ENCODE results near the gene TTC27.

TTC27 gene

DNA sequence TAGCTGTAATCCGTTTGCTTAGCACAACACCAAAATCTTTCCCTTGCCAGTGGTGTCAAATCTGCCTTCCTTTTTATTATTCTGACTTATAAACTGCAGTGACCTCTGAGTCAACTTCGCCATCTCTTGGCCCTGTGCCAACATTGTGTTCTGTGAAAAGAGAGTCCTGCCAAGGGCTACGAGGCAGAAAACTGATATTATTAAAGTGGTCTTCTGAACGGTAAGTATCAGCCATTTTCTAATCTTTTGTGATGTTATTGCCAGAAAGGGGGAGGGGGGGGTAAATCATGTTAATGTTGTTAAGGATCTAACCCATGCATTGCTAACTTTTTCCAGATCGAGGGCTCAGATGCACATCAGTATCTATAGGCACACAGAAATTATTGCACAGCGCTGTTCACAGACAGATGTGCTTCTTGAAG lies 197.5 kb downstream of the TTC27 start:
- Histone ChIP-seq H3K27me3 (ENCODE audit: control insufficient read depth in 1 of 2, insufficient read depth in 2 of 2, low read length in 2 of 2) (no peaks in the 10 kb centered on the region), H3K9me3 (ENCODE audit: control insufficient read depth in 2 of 2, low read length in 2 of 2) (peaks cover 3% of the 10 kb centered on the region in 2 donors), H3K4me3 (ENCODE audit: low read length in 2 of 2) (no peak overlapping the region), H3K27ac (ENCODE audit: low read length) (no peak overlapping the region), H3K4me1 (ENCODE audit: control insufficient read depth, insufficient read depth, low read length) (no peaks in the 10 kb centered on the region), H3K9ac (ENCODE audit: low read length in 2 of 2) (no peak overlapping the region), H3K36me3 (ENCODE audit: control insufficient read depth in 2 of 2, insufficient read depth in 2 of 2, low read length in 2 of 2) (no peaks in the 10 kb centered on the region)

DNA sequence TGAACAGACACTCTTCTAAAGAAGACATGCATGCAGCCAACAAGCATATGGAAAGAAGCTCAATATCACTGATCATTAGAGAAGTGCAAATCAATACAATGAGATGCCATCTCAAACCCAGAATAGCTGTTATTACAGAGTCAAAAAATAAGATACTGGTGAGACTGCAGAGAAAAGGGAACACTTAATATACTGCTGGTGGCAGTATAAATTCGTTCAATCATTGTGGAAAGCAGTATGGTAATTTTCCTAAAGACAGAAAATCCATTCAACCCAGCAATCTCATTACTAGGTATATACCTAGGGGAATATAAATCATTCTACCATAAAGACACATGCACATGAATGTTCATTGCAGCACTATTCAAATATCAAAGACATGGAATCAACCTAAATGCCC lies 202.3 kb downstream of the TTC27 start:
- Histone ChIP-seq H3K36me3 (ENCODE audit: control insufficient read depth in 2 of 2, insufficient read depth in 2 of 2, low read length in 2 of 2) (no peaks in the 10 kb centered on the region), H3K4me3 (ENCODE audit: low read length in 2 of 2) (no peak overlapping the region), H3K9ac (ENCODE audit: low read length in 2 of 2) (no peak overlapping the region), H3K4me1 (ENCODE audit: control insufficient read depth, insufficient read depth, low read length) (no peaks in the 10 kb centered on the region), H3K27me3 (ENCODE audit: control insufficient read depth in 1 of 2, insufficient read depth in 2 of 2, low read length in 2 of 2) (no peaks in the 10 kb centered on the region), H3K27ac (ENCODE audit: low read length) (no peak overlapping the region), H3K9me3 (ENCODE audit: control insufficient read depth in 2 of 2, low read length in 2 of 2) (peaks cover 3% of the 10 kb centered on the region in 2 donors)

DNA sequence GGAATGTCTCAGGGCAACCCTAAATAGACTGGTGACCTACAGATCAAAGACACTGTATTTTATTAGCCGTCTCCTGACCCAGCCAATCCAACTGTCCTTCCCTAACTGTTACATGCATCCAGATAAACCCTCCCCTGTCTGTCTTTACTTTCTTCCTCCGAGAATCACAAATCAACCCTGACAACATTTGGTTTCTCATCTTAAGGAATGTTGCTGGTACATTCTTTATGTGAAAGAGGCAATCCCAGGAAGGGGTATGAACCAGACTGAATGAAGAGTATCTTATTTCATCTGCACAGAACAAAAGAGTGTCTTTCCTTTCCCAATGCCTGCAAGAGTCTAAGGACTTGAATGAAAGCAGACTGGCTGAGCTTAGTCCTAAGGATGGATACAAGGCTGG lies 205.0 kb downstream of the TTC27 start:
- no peak overlapping the region for H3K27ac ChIP-seq (ENCODE audit: low read length)
- H3K9ac ChIP-seq (ENCODE audit: low read length in 2 of 2): no peak overlapping the region
- no peak overlapping the region for H3K4me3 ChIP-seq (ENCODE audit: low read length in 2 of 2)
- H3K9me3 ChIP-seq (ENCODE audit: control insufficient read depth in 2 of 2, low read length in 2 of 2): peaks cover 3% of the 10 kb centered on the region in 2 donors
- no peaks in the 10 kb centered on the region for H3K4me1 ChIP-seq (ENCODE audit: control insufficient read depth, insufficient read depth, low read length)
- no peaks in the 10 kb centered on the region for H3K36me3 ChIP-seq (ENCODE audit: control insufficient read depth in 2 of 2, insufficient read depth in 2 of 2, low read length in 2 of 2)
- no peaks in the 10 kb centered on the region for H3K27me3 ChIP-seq (ENCODE audit: control insufficient read depth in 1 of 2, insufficient read depth in 2 of 2, low read length in 2 of 2)

DNA sequence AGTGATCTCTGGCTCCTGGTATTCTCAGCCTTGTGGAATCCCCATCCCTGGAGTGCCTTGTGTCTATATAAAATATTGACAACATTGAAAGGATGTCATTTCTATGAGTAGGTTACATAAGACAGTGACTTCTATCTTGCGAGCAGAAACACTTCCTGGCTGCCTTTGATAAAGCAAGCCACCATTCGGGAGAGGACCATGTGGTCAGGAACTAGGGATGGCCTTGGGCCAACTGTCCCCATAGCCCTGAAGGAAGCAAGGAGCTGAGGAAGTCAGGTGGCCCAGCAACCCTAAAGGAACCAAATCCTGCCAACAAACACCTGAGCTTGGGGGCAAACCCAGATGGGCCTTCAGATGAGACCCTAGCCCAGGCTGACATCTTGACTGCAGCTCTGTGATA lies 205.9 kb downstream of the TTC27 start:
- Histone ChIP-seq H3K27me3 (ENCODE audit: control insufficient read depth in 1 of 2, insufficient read depth in 2 of 2, low read length in 2 of 2) (no peaks in the 10 kb centered on the region), H3K4me3 (ENCODE audit: low read length in 2 of 2) (no peak overlapping the region), H3K27ac (ENCODE audit: low read length) (no peak overlapping the region), H3K4me1 (ENCODE audit: control insufficient read depth, insufficient read depth, low read length) (no peaks in the 10 kb centered on the region), H3K9ac (ENCODE audit: low read length in 2 of 2) (no peak overlapping the region), H3K9me3 (ENCODE audit: control insufficient read depth in 2 of 2, low read length in 2 of 2) (peaks cover 3% of the 10 kb centered on the region in 2 donors), H3K36me3 (ENCODE audit: control insufficient read depth in 2 of 2, insufficient read depth in 2 of 2, low read length in 2 of 2) (no peaks in the 10 kb centered on the region)

DNA sequence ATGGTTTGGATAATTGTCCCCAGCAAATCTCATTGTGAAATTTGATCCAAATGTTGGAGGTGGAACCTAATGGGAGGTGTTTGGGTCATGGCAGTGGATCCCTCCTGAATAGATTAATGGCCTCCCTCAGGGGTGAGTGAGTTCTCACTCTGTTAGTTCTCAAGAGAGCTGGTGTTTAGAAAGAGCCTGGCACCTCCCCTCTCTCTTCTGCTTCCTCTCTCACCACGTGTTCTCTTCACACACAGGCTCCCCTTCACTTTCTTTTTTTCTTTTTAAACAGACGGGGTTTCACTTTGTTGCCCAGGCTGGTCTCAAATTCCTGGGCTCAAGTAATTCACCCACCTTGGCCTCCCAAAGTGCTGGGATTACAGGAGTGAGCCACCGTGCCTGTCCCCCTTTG lies 207.3 kb downstream of the TTC27 start:
- H3K4me3 ChIP-seq (ENCODE audit: low read length in 2 of 2): no peak overlapping the region
- H3K4me1 ChIP-seq (ENCODE audit: control insufficient read depth, insufficient read depth, low read length): no peaks in the 10 kb centered on the region
- H3K27me3 ChIP-seq (ENCODE audit: control insufficient read depth in 1 of 2, insufficient read depth in 2 of 2, low read length in 2 of 2): no peaks in the 10 kb centered on the region
- H3K9me3 ChIP-seq (ENCODE audit: control insufficient read depth in 2 of 2, low read length in 2 of 2): no peaks in the 10 kb centered on the region
- H3K9ac ChIP-seq (ENCODE audit: low read length in 2 of 2): no peak overlapping the region
- H3K36me3 ChIP-seq (ENCODE audit: control insufficient read depth in 2 of 2, insufficient read depth in 2 of 2, low read length in 2 of 2): no peaks in the 10 kb centered on the region
- no peak overlapping the region for H3K27ac ChIP-seq (ENCODE audit: low read length)

DNA sequence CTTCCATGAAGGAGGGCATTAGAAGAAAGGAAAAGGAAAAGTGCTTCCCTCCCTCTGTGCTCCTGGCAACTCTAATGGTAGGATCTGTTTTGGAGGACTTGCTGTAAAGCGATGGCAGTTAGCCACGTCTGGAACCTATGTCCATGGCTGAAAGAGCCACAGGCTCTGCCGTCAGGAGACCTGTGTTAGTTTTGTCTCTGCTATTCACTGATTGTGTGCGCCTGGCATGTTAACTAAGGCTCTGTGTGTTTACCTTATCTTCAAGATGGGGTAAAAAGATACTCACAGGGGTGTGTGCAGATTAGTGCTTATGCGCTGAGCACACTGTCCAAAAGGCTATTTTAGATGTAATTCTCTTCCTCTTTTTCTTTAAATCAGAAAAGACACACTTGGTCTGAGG lies 209.1 kb downstream of the TTC27 start:
- Histone ChIP-seq H3K4me1 (ENCODE audit: control insufficient read depth, insufficient read depth, low read length) (no peaks in the 10 kb centered on the region), H3K36me3 (ENCODE audit: control insufficient read depth in 2 of 2, insufficient read depth in 2 of 2, low read length in 2 of 2) (no peaks in the 10 kb centered on the region), H3K9me3 (ENCODE audit: control insufficient read depth in 2 of 2, low read length in 2 of 2) (no peaks in the 10 kb centered on the region), H3K27ac (ENCODE audit: low read length) (no peak overlapping the region), H3K27me3 (ENCODE audit: control insufficient read depth in 1 of 2, insufficient read depth in 2 of 2, low read length in 2 of 2) (no peaks in the 10 kb centered on the region), H3K4me3 (ENCODE audit: low read length in 2 of 2) (no peak overlapping the region), H3K9ac (ENCODE audit: low read length in 2 of 2) (no peak overlapping the region)

DNA sequence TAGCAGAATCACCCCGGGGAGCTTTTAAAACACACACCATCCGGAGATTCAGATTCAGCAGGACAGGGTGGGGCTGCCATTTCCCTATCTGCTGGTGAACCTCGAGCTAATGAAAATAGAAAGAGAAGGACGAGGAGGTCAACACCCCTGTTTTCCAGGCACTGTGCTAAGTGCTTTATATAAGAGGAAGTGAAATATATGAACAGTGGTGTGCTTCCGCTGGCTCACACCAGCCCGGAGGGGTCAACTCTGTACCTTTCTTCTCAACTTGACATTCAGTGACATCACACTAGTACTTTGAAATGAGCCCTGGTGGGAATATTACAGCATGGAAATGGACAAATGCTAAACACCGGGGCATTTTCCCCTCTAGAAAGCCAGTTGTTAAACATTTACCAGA lies 210.6 kb downstream of the TTC27 start:
- no peaks in the 10 kb centered on the region for H3K27me3 ChIP-seq (ENCODE audit: control insufficient read depth in 1 of 2, insufficient read depth in 2 of 2, low read length in 2 of 2)

DNA sequence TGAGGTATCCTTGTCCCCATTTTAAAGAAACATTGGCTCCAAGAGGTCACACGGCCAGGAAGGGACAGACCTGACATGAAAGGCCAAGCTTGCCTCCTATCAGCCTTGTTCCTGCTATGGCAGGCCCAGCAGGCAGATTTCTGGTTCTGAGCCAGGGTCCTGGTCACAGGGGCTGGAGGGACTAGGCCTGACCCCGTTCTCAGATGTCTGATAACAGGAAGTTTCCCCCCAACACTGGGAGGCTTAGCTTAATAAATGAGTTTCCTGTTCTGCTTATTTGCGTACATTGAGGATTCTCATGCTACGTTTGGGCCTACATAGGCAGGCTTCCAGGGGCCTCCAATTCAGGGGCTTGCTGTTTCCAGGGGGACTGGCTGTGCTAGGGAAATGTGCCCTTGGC lies 211.1 kb downstream of the TTC27 start:
- Histone ChIP-seq H3K4me3 (ENCODE audit: low read length in 2 of 2) (no peak overlapping the region), H3K27me3 (ENCODE audit: control insufficient read depth in 1 of 2, insufficient read depth in 2 of 2, low read length in 2 of 2) (no peaks in the 10 kb centered on the region), H3K9me3 (ENCODE audit: control insufficient read depth in 2 of 2, low read length in 2 of 2) (no peaks in the 10 kb centered on the region), H3K27ac (ENCODE audit: low read length) (no peak overlapping the region), H3K4me1 (ENCODE audit: control insufficient read depth, insufficient read depth, low read length) (no peaks in the 10 kb centered on the region), H3K9ac (ENCODE audit: low read length in 2 of 2) (no peak overlapping the region), H3K36me3 (ENCODE audit: control insufficient read depth in 2 of 2, insufficient read depth in 2 of 2, low read length in 2 of 2) (no peaks in the 10 kb centered on the region)

More for the DNA sequence above, 210.6 kb downstream of the TTC27 start:
- Histone ChIP-seq H3K36me3 (ENCODE audit: control insufficient read depth in 2 of 2, insufficient read depth in 2 of 2, low read length in 2 of 2) (no peaks in the 10 kb centered on the region), H3K9me3 (ENCODE audit: control insufficient read depth in 2 of 2, low read length in 2 of 2) (no peaks in the 10 kb centered on the region), H3K4me3 (ENCODE audit: low read length in 2 of 2) (no peak overlapping the region), H3K27ac (ENCODE audit: low read length) (no peak overlapping the region), H3K9ac (ENCODE audit: low read length in 2 of 2) (no peak overlapping the region), H3K4me1 (ENCODE audit: control insufficient read depth, insufficient read depth, low read length) (no peaks in the 10 kb centered on the region)

DNA sequence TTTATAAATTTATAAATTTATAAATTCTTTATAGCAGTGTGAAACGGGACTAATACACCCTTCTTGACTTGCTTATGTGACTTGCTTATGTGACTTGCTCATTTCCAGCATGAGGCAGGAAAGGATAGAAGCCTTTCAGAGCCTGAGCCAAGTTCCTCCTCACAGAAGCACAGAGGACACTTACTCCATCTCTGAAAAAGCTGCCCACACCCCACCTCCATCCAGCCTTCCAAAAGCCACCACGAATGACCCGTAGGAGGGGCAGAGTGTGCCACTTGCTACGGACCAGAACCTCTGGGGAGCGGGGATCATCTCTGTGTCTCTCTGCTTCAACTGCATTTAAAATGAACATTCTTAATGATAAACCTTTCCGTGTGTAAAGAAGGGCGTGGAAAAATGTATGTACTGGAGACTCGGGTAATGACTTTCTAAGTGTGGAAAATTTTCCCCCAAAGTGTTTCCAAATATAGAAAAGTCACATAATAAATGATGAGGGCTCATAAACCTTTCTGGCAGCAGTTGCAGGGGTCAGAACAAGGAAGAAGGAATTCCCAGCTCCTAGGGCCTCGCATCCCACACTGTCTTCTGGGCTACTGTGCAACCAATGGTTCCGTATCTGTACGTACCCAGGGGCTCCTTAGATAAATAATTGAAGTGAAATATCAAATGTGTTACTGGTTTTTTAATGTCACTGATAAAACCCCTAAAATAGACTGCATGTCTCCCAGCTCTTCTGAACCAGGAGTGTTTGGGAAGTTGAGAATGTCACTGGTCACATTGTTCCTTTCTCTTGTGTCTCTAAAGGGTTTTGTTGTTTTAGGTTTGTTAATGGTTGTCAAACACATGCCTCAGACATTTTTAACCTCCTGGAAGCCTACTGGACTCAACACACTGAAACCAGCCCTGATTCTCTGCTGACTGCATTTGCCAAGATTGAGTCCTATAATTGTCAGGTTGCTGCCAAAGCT lies 214.4 kb downstream of the TTC27 start:
- Histone ChIP-seq H3K9ac (ENCODE audit: low read length in 2 of 2) (no peak overlapping the region), H3K4me3 (ENCODE audit: low read length in 2 of 2) (no peak overlapping the region), H3K36me3 (ENCODE audit: control insufficient read depth in 2 of 2, insufficient read depth in 2 of 2, low read length in 2 of 2) (no peaks in the 10 kb centered on the region), H3K4me1 (ENCODE audit: control insufficient read depth, insufficient read depth, low read length) (no peaks in the 10 kb centered on the region), H3K27me3 (ENCODE audit: control insufficient read depth in 1 of 2, insufficient read depth in 2 of 2, low read length in 2 of 2) (no peaks in the 10 kb centered on the region), H3K9me3 (ENCODE audit: control insufficient read depth in 2 of 2, low read length in 2 of 2) (no peaks in the 10 kb centered on the region), H3K27ac (ENCODE audit: low read length) (no peak overlapping the region)

DNA sequence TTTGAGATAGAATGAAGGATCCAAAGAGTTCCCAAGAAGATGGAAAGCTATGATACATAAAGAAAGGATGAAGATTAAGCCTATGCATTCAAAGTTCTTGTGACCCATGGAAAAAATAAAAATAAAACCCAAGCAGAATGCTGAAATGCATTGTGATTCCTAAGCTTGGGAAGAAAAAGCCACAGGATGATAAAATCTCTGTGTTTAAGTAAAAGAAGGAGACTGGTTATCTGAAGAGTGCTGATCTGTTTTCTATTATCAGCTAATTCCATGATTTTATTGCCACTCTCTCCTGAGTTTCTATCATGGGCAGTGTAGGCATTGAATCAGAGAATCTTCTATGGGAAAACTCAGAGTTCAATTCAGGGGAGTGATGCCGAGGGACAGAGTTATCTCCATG lies 215.8 kb downstream of the TTC27 start:
- no peaks in the 10 kb centered on the region for H3K9me3 ChIP-seq (ENCODE audit: control insufficient read depth in 2 of 2, low read length in 2 of 2)
- H3K4me1 ChIP-seq (ENCODE audit: control insufficient read depth, insufficient read depth, low read length): no peaks in the 10 kb centered on the region
- H3K4me3 ChIP-seq (ENCODE audit: low read length in 2 of 2): no peak overlapping the region

DNA sequence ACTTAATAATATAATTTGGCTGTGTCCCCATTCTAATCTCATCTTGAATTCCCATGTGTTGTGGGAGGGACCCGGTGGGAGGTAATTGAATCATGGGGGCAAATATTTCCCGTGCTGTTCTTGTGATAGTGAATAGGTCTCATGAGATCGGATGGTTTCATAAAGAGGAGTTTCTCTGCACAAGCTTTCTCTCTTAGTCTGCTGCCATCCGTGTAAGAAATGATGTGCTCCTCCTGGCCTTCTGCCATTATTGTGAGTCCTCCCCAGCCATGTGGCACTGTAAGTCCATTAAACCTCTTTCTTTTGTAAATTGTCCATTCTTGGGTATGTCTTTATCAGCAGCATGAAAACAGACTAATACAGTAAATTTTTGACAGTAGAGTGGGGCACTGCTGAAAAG lies 216.4 kb downstream of the TTC27 start:
- no peak overlapping the region for H3K9ac ChIP-seq (ENCODE audit: low read length in 2 of 2)
- H3K27ac ChIP-seq (ENCODE audit: low read length): no peak overlapping the region
- H3K36me3 ChIP-seq (ENCODE audit: control insufficient read depth in 2 of 2, insufficient read depth in 2 of 2, low read length in 2 of 2): no peaks in the 10 kb centered on the region
- no peaks in the 10 kb centered on the region for H3K9me3 ChIP-seq (ENCODE audit: control insufficient read depth in 2 of 2, low read length in 2 of 2)
- no peak overlapping the region for H3K4me3 ChIP-seq (ENCODE audit: low read length in 2 of 2)
- no peaks in the 10 kb centered on the region for H3K4me1 ChIP-seq (ENCODE audit: control insufficient read depth, insufficient read depth, low read length)
- H3K27me3 ChIP-seq (ENCODE audit: control insufficient read depth in 1 of 2, insufficient read depth in 2 of 2, low read length in 2 of 2): no peaks in the 10 kb centered on the region

More for the DNA sequence above, 215.8 kb downstream of the TTC27 start:
- Histone ChIP-seq H3K36me3 (ENCODE audit: control insufficient read depth in 2 of 2, insufficient read depth in 2 of 2, low read length in 2 of 2) (no peaks in the 10 kb centered on the region), H3K9ac (ENCODE audit: low read length in 2 of 2) (no peak overlapping the region), H3K27ac (ENCODE audit: low read length) (no peak overlapping the region), H3K27me3 (ENCODE audit: control insufficient read depth in 1 of 2, insufficient read depth in 2 of 2, low read length in 2 of 2) (no peaks in the 10 kb centered on the region)
